DOHH2 (cell line): ENCODE results near the gene KRTAP4-6.

Experiments used
- H3F3A ChIP-seq: fragments of 200-600 bp; sonication (generic), shearing (Covaris generic); 2 replicates; pipeline ENCODE4 v1.6.0; 2016; ENCODE audit warnings: antibody characterized with exemption, mild to moderate bottlenecking; ENCODE audit not compliant: control insufficient read depth, insufficient read depth
- H3K27ac ChIP-seq: fragments of 200-600 bp; sonication (generic); 2 replicates; pipeline ENCODE4 v1.5.1; 2014; ENCODE audit warnings: low read depth, mild to moderate bottlenecking, low read length, moderate library complexity
- H3K27me3 ChIP-seq: fragments of 200-600 bp; sonication (generic); 2 replicates; pipeline ENCODE4 v1.6.1; 2014; ENCODE audit warnings: mild to moderate bottlenecking, low read length, mixed read lengths; ENCODE audit not compliant: control insufficient read depth
- H3K36me3 ChIP-seq: fragments of 200-600 bp; sonication (generic); 2 replicates; pipeline ENCODE4 v1.6.1; 2014; ENCODE audit warnings: mild to moderate bottlenecking, low read length, moderate library complexity, mixed read lengths; ENCODE audit not compliant: control insufficient read depth
- H3K4me1 ChIP-seq: fragments of 200-600 bp; sonication (generic); 2 replicates; pipeline ENCODE4 v1.6.1; 2014; ENCODE audit warnings: mild to moderate bottlenecking, low read length, mixed read lengths; ENCODE audit not compliant: control insufficient read depth
- H3K4me2 ChIP-seq: fragments of 200-600 bp; sonication (generic); 2 replicates; pipeline ENCODE4 v1.6.0; 2014; ENCODE audit warnings: mild to moderate bottlenecking, low read length, moderate library complexity
- H3K4me3 ChIP-seq: fragments of 200-600 bp; sonication (generic); 2 replicates; pipeline ENCODE4 v1.5.1; 2014; ENCODE audit warnings: mild to moderate bottlenecking, low read length, mixed read lengths
- H3K79me2 ChIP-seq: fragments of 200-600 bp; sonication (generic); 2 replicates; pipeline ENCODE4 v1.6.1; 2014; ENCODE audit warnings: mild to moderate bottlenecking, low read length, mixed read lengths; ENCODE audit not compliant: control insufficient read depth
- H3K9me2 ChIP-seq: fragments of 200-600 bp; sonication (generic); replicated peaks from 2 replicates; pipeline ENCODE4 v1.6.1; 2014; ENCODE audit warnings: mild to moderate bottlenecking, low read length, mixed read lengths; ENCODE audit not compliant: control insufficient read depth
- H3K9me3 ChIP-seq: fragments of 200-600 bp; sonication (generic); 2 replicates; pipeline ENCODE4 v1.6.1; 2014; ENCODE audit warnings: antibody characterized with exemption, low read length, mixed read lengths; ENCODE audit not compliant: control insufficient read depth, insufficient read depth
- H4K20me1 ChIP-seq: fragments of 200-600 bp; sonication (generic); 2 replicates; pipeline ENCODE4 v1.6.0; 2014; ENCODE audit warnings: low read depth, mild to moderate bottlenecking, antibody characterized with exemption, low read length, moderate library complexity; ENCODE audit not compliant: control insufficient read depth, insufficient read depth
- EZH2phosphoT487 ChIP-seq: fragments of 200-600 bp; sonication (generic); IDR thresholded peaks from 2 replicates; pipeline ENCODE4 v1.6.1; 2017; ENCODE audit warnings: borderline replicate concordance, mild to moderate bottlenecking, antibody characterized with exemption, low read length, moderate library complexity, mixed read lengths
- TF ChIP-seq, protein P1 (sequence below): fragments of 200-600 bp; sonication (generic); IDR thresholded peaks from one replicate; pipeline ENCODE4 v1.5.1; 2014; ENCODE audit warnings: antibody characterized with exemption, mild to moderate bottlenecking, low read depth, low read length; ENCODE audit not compliant: poor library complexity, severe bottlenecking

KRTAP4-6 gene

DNA sequence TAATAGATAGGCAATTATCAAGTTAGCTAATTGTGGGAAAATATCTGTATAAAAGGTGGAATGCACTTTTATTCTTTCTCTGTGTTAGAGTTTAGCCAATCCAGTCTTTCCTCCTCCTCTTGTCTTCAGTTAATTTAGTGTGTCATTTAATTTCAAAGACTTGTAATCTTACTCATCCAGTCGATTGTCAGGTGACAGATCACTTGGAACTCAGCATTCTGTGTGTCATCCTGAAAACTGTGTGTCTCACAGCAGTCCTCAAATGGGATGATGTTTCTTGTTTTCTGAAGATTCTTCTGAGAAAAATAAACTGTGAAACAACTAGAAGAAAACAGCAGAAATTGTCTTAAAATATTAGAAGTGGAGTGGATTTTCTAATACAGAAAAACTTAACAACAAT lies 44.7 kb upstream of the KRTAP4-6 start:
- TF ChIP-seq, protein P1, sequence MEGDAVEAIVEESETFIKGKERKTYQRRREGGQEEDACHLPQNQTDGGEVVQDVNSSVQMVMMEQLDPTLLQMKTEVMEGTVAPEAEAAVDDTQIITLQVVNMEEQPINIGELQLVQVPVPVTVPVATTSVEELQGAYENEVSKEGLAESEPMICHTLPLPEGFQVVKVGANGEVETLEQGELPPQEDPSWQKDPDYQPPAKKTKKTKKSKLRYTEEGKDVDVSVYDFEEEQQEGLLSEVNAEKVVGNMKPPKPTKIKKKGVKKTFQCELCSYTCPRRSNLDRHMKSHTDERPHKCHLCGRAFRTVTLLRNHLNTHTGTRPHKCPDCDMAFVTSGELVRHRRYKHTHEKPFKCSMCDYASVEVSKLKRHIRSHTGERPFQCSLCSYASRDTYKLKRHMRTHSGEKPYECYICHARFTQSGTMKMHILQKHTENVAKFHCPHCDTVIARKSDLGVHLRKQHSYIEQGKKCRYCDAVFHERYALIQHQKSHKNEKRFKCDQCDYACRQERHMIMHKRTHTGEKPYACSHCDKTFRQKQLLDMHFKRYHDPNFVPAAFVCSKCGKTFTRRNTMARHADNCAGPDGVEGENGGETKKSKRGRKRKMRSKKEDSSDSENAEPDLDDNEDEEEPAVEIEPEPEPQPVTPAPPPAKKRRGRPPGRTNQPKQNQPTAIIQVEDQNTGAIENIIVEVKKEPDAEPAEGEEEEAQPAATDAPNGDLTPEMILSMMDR = no peak
- TF ChIP-seq EZH2phosphoT487 = no peak
- Histone ChIP-seq H3K27ac (no peak overlapping the region), H3K27me3 (peaks cover 4% of the 10 kb centered on the region; the same call in 1 of the 2 replicates), H3K4me2 (no peak overlapping the region), H3K79me2 (no peaks in the 10 kb centered on the region), H3F3A (no peaks in the 10 kb centered on the region), H4K20me1 (no peaks in the 10 kb centered on the region), H3K9me2 (no peaks in the 10 kb centered on the region), H3K4me1 (no peaks in the 10 kb centered on the region), H3K36me3 (no peaks in the 10 kb centered on the region), H3K4me3 (no peak overlapping the region), H3K9me3 (no peaks in the 10 kb centered on the region)

DNA sequence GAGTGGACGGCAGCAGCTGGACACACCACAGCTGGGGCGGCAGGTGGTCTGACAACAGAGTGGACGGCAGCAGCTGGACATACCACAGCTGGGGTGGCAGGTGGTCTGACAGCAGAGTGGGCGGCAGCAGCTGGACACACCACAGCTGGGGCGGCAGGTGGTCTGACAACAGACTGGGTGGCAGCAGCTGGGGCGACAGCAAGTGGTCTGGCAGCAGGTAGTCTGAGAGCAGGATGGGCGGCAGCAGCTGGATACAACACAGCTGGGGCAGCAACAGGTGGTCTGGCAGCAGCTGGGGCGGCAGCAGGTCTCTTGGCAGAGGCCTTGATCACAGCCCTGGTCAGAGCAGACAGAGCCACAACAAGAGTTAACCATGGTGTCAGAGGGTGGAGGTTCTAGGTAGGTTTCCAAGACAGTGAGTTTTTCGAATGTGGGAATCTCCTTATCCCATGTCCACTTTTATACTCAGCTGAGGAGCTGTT lies 44.2 kb upstream of the KRTAP4-6 start, which contains the start of gene KRTAP4-1:
Gene KRTAP4-1 (minus strand): TSS at position 432 of the 482 bp plus-strand sequence. CDS start 57 bp downstream, at position 375.
- Histone ChIP-seq H3K79me2 (no peaks in the 10 kb centered on the region), H3K9me3 (no peaks in the 10 kb centered on the region), H3K4me2 (no peak within 1 kb of the TSS), H3K27me3 (peaks cover 4% of the 10 kb centered on the region; the same call in 1 of the 2 replicates), H3K4me3 (no peak within 1 kb of the TSS), H3F3A (no peaks in the 10 kb centered on the region), H3K27ac (no peak within 1 kb of the TSS), H3K36me3 (no peaks in the 10 kb centered on the region), H3K4me1 (no peaks in the 10 kb centered on the region), H4K20me1 (no peaks in the 10 kb centered on the region), H3K9me2 (no peaks in the 10 kb centered on the region)
- TF ChIP-seq, protein P1 = no peak
- no peak for TF ChIP-seq EZH2phosphoT487

DNA sequence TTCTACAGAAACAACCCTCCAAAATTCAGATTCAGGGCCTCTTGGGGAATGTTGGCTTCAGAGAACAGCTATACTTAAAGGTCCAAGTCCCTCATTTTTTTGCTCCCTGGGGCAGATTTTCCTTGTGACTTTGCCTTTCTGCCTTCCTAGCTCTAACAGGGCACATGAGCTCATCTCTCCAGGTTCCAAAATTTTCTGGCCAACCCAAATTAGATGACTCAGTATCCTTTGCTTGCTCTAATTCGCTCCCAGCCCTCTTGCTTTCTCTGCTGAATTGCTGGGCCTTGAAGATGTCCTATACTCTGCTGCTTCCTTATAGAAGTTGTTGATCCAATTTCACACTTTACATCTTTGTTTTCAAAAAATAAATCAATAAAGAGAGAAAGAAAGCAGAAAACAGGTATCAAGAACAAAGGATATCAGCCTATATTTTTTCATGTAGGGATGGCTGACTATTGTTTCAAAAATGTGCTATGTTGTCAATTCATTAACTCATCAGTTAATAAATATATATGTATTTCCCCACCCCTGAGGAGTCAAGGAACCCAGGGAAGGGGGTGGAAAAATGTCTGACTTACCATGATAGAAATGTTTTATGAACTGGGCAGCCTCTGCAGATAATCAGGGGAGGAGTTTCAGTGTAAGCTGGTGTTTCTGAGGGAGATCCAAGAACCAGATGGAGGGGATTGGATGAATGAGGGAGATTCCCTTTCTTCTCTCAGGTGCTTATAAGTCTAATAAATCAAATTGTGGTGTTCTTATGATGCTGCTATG lies 38.7 kb upstream of the KRTAP4-6 start:
- Histone ChIP-seq H3K4me3 (no peak overlapping the region), H3K4me2 (no peak overlapping the region), H3K9me3 (no peaks in the 10 kb centered on the region), H3K9me2 (no peaks in the 10 kb centered on the region), H3F3A (no peaks in the 10 kb centered on the region), H3K36me3 (no peaks in the 10 kb centered on the region), H3K79me2 (no peaks in the 10 kb centered on the region), H3K27ac (no peak overlapping the region), H3K27me3 (peaks cover 14% of the 10 kb centered on the region), H4K20me1 (no peaks in the 10 kb centered on the region), H3K4me1 (peaks cover 8% of the 10 kb centered on the region)
- no peak for TF ChIP-seq EZH2phosphoT487
- TF ChIP-seq, protein P1 = no peak
